Activated naive CD8-positive, alpha-beta T cell (primary cell): Measurements from ENCODE around the gene WASL.
"Not testable (repeated sequence)": the region's sequence is repeated elsewhere in the genome, so short reads cannot be mapped to it uniquely, and the experiment has no call there.

ENCODE experiments used
- H3K27ac Mint-ChIP-seq: one replicate; pipeline ENCODE4 v1.8.0; 2021; ENCODE audit warnings: mixed read lengths
- H3K27me3 Mint-ChIP-seq: one replicate; pipeline ENCODE4 v1.8.0; 2021; ENCODE audit warnings: mixed read lengths
- H3K36me3 Mint-ChIP-seq: one replicate; pipeline ENCODE4 v1.8.0; 2021; ENCODE audit warnings: mixed read lengths
- H3K4me1 Mint-ChIP-seq: one replicate; pipeline ENCODE4 v1.8.0; 2021; ENCODE audit warnings: low read depth, mixed read lengths
- H3K4me3 Mint-ChIP-seq: one replicate; pipeline ENCODE4 v1.8.0; 2021; ENCODE audit warnings: mild to moderate bottlenecking, mixed read lengths
- H3K9me3 Mint-ChIP-seq: one replicate; pipeline ENCODE4 v1.8.0; 2021; ENCODE audit warnings: low read depth, mixed read lengths

WASL gene

GRCh38 chr7:123635551-123636359 is 113.0 kb downstream of the WASL start:
- Mint-ChIP-seq H3K36me3 (no peaks in the 10 kb centered on the region), H3K27ac (no peak overlapping the region), H3K9me3 (no peaks in the 10 kb centered on the region), H3K4me3 (no peak overlapping the region), H3K27me3 (peaks cover 23% of the 10 kb centered on the region), H3K4me1 (no peaks in the 10 kb centered on the region)

GRCh38 chr7:123634011-123634573 is 114.7 kb downstream of the WASL start:
- not testable (repeated sequence) for H3K4me3 Mint-ChIP-seq, H3K36me3 Mint-ChIP-seq, H3K9me3 Mint-ChIP-seq, H3K4me1 Mint-ChIP-seq, H3K27ac Mint-ChIP-seq
- H3K27me3 Mint-ChIP-seq: peaks cover 21% of the 10 kb centered on the region

GRCh38 chr7:123633553-123633952 is 115.2 kb downstream of the WASL start:
- Mint-ChIP-seq H3K27me3 (peaks cover 21% of the 10 kb centered on the region), H3K27ac (no peak overlapping the region), H3K36me3 (no peaks in the 10 kb centered on the region), H3K9me3 (no peaks in the 10 kb centered on the region), H3K4me3 (no peak overlapping the region), H3K4me1 (no peaks in the 10 kb centered on the region)

- no peak overlapping the region for H3K27ac Mint-ChIP-seq
- H3K9me3 Mint-ChIP-seq: no peaks in the 10 kb centered on the region
- H3K4me3 Mint-ChIP-seq: no peak overlapping the region
- H3K4me1 Mint-ChIP-seq: no peaks in the 10 kb centered on the region
- peaks cover 20% of the 10 kb centered on the region for H3K27me3 Mint-ChIP-seq
- H3K36me3 Mint-ChIP-seq: no peaks in the 10 kb centered on the region
These were observed 116.0 kb downstream of the WASL start for GRCh38 chr7:123632808-123633207.
